GM13976 (cell line): ENCODE data around the gene MADD.

Source experiments
- DNase-seq: peaks from one replicate; pipeline ENCODE4 v3.0.0; 2012; ENCODE audit warnings: low spot score
- in situ Hi-C: fragments of 300-500 bp; cut with MboI; formaldehyde crosslinking; loops from one replicate; pipeline ENCODE4 v1.12.0; 2022; ENCODE audit warnings: low sequenced_read_pairs, mixed read lengths, inconsistent platforms; ENCODE audit not compliant: unreplicated experiment
- TF ChIP-seq, protein P1 (sequence below): IDR thresholded peaks from 2 replicates; pipeline ENCODE4 v1.5.1; 2012; ENCODE audit warnings: borderline replicate concordance, mild to moderate bottlenecking; ENCODE audit not compliant: insufficient read depth; ENCODE audit errors: extremely low read depth, missing control alignments, control extremely low read depth

The MADD gene

DNA sequence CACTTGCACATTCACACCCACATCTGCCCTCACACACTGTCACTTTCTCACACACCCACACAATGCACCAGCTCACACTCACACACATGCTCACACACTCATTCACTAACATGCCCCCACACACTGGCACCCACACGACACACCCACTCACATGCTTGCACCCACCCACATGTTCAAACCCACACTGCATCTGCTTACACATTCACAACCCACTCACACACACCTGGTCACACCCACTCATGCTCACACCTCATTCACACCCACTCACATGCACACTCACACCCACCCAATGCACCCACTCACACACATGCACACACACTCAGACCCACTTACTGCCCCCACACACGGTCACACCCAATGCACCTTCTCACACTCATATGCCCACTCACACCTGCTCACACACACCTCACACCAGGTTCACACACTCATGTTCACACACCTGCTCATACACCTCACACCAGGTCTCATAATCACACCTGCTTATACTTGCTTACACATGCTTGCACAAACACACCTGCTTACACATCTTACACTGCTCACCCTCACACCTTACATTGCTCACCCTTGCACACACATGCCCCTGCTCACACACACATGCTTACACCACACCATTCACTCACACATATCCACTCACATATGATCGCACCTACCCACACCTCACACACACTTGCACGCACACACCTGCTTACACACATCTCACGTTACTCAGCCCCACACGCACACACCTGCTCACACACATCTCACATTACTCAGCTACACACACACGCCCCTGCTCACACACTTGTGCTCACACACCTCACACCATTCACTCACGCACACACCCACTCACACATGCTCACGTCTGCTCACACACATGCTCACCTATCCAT is 86.4 kb downstream of the MADD start:
- TF ChIP-seq, protein P1, sequence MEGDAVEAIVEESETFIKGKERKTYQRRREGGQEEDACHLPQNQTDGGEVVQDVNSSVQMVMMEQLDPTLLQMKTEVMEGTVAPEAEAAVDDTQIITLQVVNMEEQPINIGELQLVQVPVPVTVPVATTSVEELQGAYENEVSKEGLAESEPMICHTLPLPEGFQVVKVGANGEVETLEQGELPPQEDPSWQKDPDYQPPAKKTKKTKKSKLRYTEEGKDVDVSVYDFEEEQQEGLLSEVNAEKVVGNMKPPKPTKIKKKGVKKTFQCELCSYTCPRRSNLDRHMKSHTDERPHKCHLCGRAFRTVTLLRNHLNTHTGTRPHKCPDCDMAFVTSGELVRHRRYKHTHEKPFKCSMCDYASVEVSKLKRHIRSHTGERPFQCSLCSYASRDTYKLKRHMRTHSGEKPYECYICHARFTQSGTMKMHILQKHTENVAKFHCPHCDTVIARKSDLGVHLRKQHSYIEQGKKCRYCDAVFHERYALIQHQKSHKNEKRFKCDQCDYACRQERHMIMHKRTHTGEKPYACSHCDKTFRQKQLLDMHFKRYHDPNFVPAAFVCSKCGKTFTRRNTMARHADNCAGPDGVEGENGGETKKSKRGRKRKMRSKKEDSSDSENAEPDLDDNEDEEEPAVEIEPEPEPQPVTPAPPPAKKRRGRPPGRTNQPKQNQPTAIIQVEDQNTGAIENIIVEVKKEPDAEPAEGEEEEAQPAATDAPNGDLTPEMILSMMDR: no peak
- in situ Hi-C loops: no loop called here
- no peak for DNase-seq

DNA sequence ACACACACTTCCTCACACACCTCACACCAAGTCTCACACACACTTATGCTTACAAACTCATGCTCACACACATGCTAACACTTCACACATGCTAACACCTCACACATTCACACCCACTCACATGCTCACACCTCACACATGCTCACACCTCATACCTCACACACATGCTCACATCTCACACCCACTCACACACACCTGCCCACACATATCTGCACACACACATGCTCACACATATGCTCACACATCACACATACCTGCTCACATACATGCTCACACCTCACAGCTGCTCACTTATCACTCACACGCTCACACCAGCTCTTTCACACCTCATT is 87.0 kb downstream of the MADD start:
- DNase-seq: no peak
- TF ChIP-seq, protein P1: no peak
- in situ Hi-C loops: no loop called here

DNA sequence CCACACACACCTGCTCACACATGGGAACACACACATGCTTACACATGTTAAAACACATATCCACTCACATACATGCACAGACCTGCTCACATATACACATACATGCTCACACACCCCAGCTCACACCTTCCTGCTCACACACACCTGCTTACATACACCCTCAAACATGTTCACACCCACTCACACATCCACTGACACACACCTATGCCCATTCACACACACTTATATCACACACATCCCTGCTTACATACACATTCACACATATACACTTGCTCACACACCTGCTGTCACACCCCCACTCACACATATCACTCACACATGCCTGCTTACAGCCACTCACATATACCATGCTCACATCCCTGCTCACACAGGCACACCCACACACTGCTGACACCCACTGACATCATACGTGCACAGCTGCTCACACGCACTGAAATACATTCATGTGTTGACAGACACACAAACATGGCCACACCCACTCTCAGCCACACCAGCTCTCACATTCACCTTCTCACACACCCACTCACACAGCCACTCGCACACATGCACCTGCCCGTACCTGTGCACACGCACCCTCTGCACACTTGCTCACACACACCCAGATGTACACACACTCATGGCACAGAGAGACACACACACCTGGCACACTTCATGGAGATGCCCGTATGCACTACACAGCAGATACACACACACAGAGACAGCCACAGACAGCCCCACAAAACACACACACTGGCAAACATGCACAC is 88.2 kb downstream of the MADD start:
- no peak for DNase-seq
- in situ Hi-C loops: no loop called here
- TF ChIP-seq, protein P1: no peak

DNA sequence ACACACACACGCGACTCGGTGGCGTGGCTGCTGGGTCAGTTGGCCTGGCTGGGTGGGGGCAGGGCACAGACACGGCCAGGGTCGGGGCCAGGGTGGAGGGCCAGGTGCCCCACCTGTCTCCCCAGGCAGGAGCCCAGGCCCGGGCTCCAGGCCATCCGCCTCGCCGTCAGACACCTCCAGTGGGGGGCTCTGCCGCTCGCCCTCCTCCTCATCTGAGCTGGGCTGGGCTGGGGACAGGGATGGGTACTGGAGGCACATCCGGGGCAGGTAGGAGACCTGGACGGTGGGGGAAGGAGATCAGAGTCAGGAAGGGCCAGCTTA is 88.8 kb downstream of the MADD start:
- TF ChIP-seq, protein P1: no peak
- in situ Hi-C loops: no loop called here
- no peak for DNase-seq

DNA sequence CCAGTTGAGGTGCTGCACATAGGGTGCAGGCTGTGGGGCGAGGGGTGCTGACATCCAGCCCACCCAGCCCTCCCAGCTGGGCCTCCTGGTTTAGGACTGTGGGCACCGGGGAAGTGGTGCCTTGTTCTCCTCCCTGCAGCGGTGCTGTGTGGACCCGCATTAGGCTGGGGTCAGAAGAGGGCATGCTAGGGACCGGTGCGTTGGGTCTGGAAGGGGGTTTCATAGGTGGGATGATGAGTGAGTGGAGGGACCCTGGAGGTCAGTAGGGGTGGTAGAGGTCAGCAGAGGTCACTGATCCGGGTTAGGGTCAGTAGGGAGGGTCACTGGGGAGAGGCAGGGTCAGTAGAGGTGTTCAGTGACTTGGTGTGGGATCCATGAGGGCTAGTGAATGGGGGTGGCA is 89.2 kb downstream of the MADD start:
- in situ Hi-C loops: no loop called here
- DNase-seq: no peak
- TF ChIP-seq, protein P1: no peak

DNA sequence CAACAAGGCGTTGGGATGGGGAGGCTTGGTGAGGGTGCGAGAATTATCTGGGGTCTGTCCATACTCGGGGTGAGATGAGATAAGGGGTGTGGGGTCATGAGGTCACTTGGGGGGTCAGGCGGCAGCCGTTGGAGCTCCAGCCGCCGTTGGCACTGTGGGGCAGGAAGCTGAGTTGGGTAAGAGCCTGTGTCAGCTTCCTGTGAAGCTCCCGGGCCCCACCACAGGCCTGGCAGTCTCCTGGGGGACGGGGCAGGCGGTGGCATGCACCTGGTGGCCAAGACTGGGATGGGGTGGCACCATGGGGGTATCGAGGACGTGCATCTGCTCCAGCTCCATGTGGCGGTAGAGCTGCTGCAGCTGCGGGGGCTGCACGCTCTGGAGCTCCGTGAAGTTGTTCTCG is 89.7 kb downstream of the MADD start:
- in situ Hi-C loops: no loop called here
- TF ChIP-seq, protein P1: no peak
- DNase-seq: no peak

DNA sequence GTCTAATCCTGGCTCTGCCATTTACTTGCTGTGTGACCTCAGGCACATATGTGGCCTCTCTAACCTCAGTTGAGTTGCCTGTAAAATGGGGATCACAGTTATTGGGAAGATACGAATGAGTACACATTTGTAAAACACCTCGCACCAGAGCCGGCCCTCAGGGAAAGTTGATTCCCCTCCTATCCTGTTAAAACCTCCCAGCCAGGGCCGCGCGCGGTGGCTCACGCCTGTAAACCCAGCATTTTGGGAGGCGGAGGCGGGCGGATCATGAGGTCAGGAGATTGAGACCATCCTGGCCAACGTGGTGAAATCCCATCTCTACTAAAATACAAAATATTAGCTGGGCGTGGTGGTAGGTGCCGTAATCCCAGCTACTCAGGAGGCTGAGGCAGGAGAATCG is 90.4 kb downstream of the MADD start:
- no peak for DNase-seq
- in situ Hi-C loops: no loop called here
- TF ChIP-seq, protein P1: no peak
